SK-N-SH treated with all-trans-retinoic acid at 6 μM for 48 hours (cell line): ENCODE measurements around the gene A1BG.

ENCODE experiments used
- ATAC-seq: fragments of 200-7000 bp; cut with Tn5 transposase; 3 replicates; pipeline ENCODE4 v1.9.1; 2020; ENCODE audit warnings: mild to moderate bottlenecking, moderate library complexity
- ARNTL ChIP-seq: fragments of 450-650 bp; formaldehyde crosslinking; IDR thresholded peaks from 2 replicates; pipeline ENCODE4 v1.5.0; 2020; ENCODE audit warnings: low read depth, mild to moderate bottlenecking, moderate library complexity, borderline replicate concordance
- BACH2 ChIP-seq: fragments of 250-450 bp; sonication (Bioruptor Pico); IDR thresholded peaks from 2 replicates; pipeline ENCODE4 v1.9.0; 2021; ENCODE audit warnings: mild to moderate bottlenecking, borderline replicate concordance
- CSDC2 ChIP-seq: fragments of 250-450 bp; sonication (Bioruptor Pico); IDR thresholded peaks from 2 replicates; pipeline ENCODE4 v1.5.0; 2020; ENCODE audit warnings: mild to moderate bottlenecking, moderate library complexity
- ESRRG ChIP-seq: fragments of 250-450 bp; sonication (Bioruptor Pico); IDR thresholded peaks from 2 replicates; pipeline ENCODE4 v1.6.1; 2021; ENCODE audit warnings: mild to moderate bottlenecking
- GLIS3 ChIP-seq: fragments of 250-450 bp; sonication (Bioruptor Pico); IDR thresholded peaks from 2 replicates; pipeline ENCODE4 v1.5.0; 2020; ENCODE audit warnings: mild to moderate bottlenecking, moderate library complexity
- ISL1 ChIP-seq: fragments of 250-450 bp; sonication (Bioruptor Pico); IDR thresholded peaks from 2 replicates; pipeline ENCODE4 v2.1.2; 2022; ENCODE audit warnings: mild to moderate bottlenecking, moderate library complexity
- OSR1 ChIP-seq: fragments of 250-450 bp; sonication (Bioruptor Pico); IDR thresholded peaks from 2 replicates; pipeline ENCODE4 v1.8.0; 2022; ENCODE audit warnings: moderate library complexity, mild to moderate bottlenecking, inconsistent platforms
- SNAI2 ChIP-seq: fragments of 250-450 bp; sonication (Bioruptor Pico); IDR thresholded peaks from 2 replicates; pipeline ENCODE4 v1.5.0; 2020; ENCODE audit warnings: mild to moderate bottlenecking, moderate library complexity
- TCF4 ChIP-seq: fragments of 250-450 bp; sonication (Bioruptor Pico); IDR thresholded peaks from 2 replicates; pipeline ENCODE4 v1.8.0; 2021; ENCODE audit warnings: mild to moderate bottlenecking, moderate library complexity, borderline replicate concordance
- TOX ChIP-seq: fragments of 250-450 bp; sonication (Bioruptor Pico); IDR thresholded peaks from 2 replicates; pipeline ENCODE4 v1.8.0; 2021; ENCODE audit warnings: mild to moderate bottlenecking, moderate library complexity, borderline replicate concordance
- ZC3H10 ChIP-seq: fragments of 250-450 bp; sonication (Bioruptor Pico); IDR thresholded peaks from 2 replicates; pipeline ENCODE4 v1.5.1; 2021; ENCODE audit warnings: mild to moderate bottlenecking, moderate library complexity
- ZFP3 ChIP-seq: fragments of 250-450 bp; sonication (Bioruptor Pico); IDR thresholded peaks from 2 replicates; pipeline ENCODE4 v1.5.0; 2020; ENCODE audit warnings: mild to moderate bottlenecking, moderate library complexity
- ZNF565 ChIP-seq: fragments of 450-650 bp; formaldehyde crosslinking; conservative IDR thresholded peaks from 2 replicates; pipeline ENCODE4 v1.5.0; 2020; ENCODE audit warnings: low read depth, mild to moderate bottlenecking, moderate library complexity
- ZNF70 ChIP-seq: fragments of 450-650 bp; formaldehyde crosslinking; IDR thresholded peaks from 2 replicates; pipeline ENCODE4 v1.5.0; 2020; ENCODE audit warnings: mild to moderate bottlenecking, moderate library complexity
- ZNF8 ChIP-seq: fragments of 450-650 bp; formaldehyde crosslinking; IDR thresholded peaks from 2 replicates; pipeline ENCODE4 v1.5.0; 2020; ENCODE audit warnings: mild to moderate bottlenecking, moderate library complexity
- TF ChIP-seq, protein P1 (sequence below): fragments of 250-450 bp; sonication (Bioruptor Pico); IDR thresholded peaks from 2 replicates; pipeline ENCODE4 v1.5.1; 2021; ENCODE audit warnings: mild to moderate bottlenecking, moderate library complexity
- TF ChIP-seq, protein P2 (sequence below): fragments of 250-450 bp; sonication (Bioruptor Pico); IDR thresholded peaks from 2 replicates; pipeline ENCODE4 v1.8.0; 2021; ENCODE audit warnings: low read depth, mild to moderate bottlenecking, moderate library complexity, borderline replicate concordance
- TF ChIP-seq, protein P3 (sequence below): fragments of 250-450 bp; sonication (Bioruptor Pico); IDR thresholded peaks from 2 replicates; pipeline ENCODE4 v1.5.1; 2020; ENCODE audit warnings: low read depth, mild to moderate bottlenecking, moderate library complexity
- TF ChIP-seq, protein P4 (sequence below): fragments of 250-450 bp; sonication (Bioruptor Pico); IDR thresholded peaks from 2 replicates; pipeline ENCODE4 v1.8.0; 2020; ENCODE audit warnings: mild to moderate bottlenecking, moderate library complexity, borderline replicate concordance
- TF ChIP-seq, protein P5 (sequence below): fragments of 250-450 bp; sonication (Bioruptor Pico); IDR thresholded peaks from 2 replicates; pipeline ENCODE4 v1.5.0; 2020; ENCODE audit warnings: mild to moderate bottlenecking, moderate library complexity

A1BG gene

DNA sequence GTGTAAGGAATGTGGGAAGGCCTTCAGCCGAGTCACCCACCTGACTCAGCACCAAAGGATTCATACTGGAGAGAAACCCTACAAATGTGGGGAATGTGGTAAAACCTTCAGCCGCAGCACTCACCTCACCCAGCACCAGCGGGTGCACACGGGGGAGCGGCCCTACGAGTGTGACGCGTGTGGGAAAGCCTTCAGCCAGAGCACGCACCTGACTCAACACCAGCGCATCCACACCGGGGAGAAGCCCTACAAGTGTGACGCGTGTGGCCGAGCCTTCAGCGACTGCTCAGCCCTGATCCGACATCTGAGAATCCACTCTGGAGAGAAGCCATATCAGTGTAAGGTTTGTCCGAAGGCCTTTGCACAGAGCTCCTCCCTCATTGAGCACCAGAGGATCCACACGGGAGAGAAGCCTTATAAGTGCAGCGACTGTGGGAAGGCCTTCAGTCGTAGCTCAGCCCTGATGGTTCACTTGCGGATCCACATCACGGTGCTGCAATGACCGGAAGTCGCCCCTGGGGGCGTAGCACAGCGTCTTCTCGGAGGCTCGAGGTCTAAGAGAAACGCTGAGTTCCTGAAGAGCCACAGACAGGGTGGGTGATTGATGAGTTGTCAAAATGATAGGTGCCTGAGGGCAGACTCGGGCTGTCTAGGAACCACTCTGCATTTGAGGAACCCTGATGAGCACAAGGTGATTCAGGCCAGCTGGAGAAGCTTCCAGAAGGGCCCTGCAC lies 14.3 kb downstream of the A1BG start (continued):
- TF ChIP-seq, protein P1, sequence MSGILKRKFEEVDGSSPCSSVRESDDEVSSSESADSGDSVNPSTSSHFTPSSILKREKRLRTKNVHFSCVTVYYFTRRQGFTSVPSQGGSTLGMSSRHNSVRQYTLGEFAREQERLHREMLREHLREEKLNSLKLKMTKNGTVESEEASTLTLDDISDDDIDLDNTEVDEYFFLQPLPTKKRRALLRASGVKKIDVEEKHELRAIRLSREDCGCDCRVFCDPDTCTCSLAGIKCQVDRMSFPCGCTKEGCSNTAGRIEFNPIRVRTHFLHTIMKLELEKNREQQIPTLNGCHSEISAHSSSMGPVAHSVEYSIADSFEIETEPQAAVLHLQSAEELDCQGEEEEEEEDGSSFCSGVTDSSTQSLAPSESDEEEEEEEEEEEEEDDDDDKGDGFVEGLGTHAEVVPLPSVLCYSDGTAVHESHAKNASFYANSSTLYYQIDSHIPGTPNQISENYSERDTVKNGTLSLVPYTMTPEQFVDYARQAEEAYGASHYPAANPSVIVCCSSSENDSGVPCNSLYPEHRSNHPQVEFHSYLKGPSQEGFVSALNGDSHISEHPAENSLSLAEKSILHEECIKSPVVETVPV, result no peak
- TF ChIP-seq SNAI2 (CRISPR knock-in tag), result no peak

DNA sequence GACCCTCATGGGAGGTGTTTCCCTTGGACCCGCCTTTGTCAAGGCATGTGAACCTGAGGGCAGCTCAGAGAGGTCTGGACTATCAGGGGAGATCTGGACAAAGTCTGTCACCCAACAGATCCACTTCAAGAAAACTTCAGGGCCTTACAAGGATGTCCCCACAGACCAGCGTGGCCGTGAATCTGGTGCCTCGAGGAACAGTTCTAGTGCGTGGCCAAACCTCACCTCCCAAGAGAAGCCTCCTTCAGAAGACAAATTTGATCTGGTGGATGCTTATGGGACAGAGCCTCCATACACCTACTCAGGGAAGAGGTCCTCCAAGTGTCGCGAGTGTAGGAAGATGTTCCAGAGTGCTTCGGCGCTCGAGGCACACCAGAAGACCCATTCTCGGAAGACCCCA lies 15.0 kb downstream of the A1BG start:
- ATAC-seq, result no peak
- TF ChIP-seq OSR1 (CRISPR knock-in tag) (no peak), SNAI2 (CRISPR knock-in tag) (no peak), ESRRG (no peak), BACH2 (CRISPR knock-in tag) (no peak), CSDC2 (no peak), ZNF70 (CRISPR knock-in tag) (no peak), ZNF565 (no peak), ZC3H10 (CRISPR knock-in tag) (no peak), ARNTL (CRISPR knock-in tag) (no peak), ZNF8 (CRISPR knock-in tag) (no peak), ZFP3 (CRISPR knock-in tag) (no peak), GLIS3 (no peak)
- TF ChIP-seq, protein P2, sequence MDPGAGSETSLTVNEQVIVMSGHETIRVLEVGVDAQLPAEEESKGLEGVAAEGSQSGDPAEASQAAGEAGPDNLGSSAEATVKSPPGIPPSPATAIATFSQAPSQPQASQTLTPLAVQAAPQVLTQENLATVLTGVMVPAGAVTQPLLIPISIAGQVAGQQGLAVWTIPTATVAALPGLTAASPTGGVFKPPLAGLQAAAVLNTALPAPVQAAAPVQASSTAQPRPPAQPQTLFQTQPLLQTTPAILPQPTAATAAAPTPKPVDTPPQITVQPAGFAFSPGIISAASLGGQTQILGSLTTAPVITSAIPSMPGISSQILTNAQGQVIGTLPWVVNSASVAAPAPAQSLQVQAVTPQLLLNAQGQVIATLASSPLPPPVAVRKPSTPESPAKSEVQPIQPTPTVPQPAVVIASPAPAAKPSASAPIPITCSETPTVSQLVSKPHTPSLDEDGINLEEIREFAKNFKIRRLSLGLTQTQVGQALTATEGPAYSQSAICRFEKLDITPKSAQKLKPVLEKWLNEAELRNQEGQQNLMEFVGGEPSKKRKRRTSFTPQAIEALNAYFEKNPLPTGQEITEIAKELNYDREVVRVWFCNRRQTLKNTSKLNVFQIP (CRISPR knock-in tag), result no peak
- TF ChIP-seq, protein P3, sequence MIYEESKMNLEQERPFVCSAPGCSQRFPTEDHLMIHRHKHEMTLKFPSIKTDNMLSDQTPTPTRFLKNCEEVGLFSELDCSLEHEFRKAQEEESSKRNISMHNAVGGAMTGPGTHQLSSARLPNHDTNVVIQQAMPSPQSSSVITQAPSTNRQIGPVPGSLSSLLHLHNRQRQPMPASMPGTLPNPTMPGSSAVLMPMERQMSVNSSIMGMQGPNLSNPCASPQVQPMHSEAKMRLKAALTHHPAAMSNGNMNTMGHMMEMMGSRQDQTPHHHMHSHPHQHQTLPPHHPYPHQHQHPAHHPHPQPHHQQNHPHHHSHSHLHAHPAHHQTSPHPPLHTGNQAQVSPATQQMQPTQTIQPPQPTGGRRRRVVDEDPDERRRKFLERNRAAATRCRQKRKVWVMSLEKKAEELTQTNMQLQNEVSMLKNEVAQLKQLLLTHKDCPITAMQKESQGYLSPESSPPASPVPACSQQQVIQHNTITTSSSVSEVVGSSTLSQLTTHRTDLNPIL (CRISPR knock-in tag), result no peak
- TF ChIP-seq, protein P4, sequence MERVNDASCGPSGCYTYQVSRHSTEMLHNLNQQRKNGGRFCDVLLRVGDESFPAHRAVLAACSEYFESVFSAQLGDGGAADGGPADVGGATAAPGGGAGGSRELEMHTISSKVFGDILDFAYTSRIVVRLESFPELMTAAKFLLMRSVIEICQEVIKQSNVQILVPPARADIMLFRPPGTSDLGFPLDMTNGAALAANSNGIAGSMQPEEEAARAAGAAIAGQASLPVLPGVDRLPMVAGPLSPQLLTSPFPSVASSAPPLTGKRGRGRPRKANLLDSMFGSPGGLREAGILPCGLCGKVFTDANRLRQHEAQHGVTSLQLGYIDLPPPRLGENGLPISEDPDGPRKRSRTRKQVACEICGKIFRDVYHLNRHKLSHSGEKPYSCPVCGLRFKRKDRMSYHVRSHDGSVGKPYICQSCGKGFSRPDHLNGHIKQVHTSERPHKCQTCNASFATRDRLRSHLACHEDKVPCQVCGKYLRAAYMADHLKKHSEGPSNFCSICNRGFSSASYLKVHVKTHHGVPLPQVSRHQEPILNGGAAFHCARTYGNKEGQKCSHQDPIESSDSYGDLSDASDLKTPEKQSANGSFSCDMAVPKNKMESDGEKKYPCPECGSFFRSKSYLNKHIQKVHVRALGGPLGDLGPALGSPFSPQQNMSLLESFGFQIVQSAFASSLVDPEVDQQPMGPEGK (CRISPR knock-in tag), result no peak

DNA sequence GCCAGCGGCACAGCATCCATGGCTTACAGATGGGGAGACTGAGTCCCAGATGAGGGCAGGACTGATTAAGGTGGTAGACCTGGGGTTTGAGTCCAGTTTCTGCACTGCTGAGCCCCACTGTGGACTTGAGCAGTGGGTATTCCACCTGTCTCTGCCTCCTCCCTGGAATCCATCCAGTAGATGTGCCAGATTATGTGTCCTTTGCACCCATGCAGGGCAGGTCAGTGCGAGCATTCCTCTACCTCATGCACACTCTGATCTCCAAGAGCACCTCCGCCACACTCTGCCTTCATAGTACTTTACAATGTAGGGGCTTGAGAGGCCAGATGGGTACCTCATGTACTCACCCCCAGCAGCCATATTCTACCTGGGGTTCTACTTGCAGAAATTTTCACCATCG lies 16.5 kb downstream of the A1BG start:
- ATAC-seq, result no peak
- TF ChIP-seq CSDC2 (no peak), ZC3H10 (CRISPR knock-in tag) (no peak), ZNF8 (CRISPR knock-in tag) (no peak), SNAI2 (CRISPR knock-in tag) (no peak), BACH2 (CRISPR knock-in tag) (no peak), TOX (no peak), ZNF565 (no peak), GLIS3 (no peak), ISL1 (no peak), ZNF70 (CRISPR knock-in tag) (no peak), ZFP3 (CRISPR knock-in tag) (no peak), TCF4 (CRISPR knock-in tag) (no peak), ARNTL (CRISPR knock-in tag) (no peak)
- TF ChIP-seq, protein P5, sequence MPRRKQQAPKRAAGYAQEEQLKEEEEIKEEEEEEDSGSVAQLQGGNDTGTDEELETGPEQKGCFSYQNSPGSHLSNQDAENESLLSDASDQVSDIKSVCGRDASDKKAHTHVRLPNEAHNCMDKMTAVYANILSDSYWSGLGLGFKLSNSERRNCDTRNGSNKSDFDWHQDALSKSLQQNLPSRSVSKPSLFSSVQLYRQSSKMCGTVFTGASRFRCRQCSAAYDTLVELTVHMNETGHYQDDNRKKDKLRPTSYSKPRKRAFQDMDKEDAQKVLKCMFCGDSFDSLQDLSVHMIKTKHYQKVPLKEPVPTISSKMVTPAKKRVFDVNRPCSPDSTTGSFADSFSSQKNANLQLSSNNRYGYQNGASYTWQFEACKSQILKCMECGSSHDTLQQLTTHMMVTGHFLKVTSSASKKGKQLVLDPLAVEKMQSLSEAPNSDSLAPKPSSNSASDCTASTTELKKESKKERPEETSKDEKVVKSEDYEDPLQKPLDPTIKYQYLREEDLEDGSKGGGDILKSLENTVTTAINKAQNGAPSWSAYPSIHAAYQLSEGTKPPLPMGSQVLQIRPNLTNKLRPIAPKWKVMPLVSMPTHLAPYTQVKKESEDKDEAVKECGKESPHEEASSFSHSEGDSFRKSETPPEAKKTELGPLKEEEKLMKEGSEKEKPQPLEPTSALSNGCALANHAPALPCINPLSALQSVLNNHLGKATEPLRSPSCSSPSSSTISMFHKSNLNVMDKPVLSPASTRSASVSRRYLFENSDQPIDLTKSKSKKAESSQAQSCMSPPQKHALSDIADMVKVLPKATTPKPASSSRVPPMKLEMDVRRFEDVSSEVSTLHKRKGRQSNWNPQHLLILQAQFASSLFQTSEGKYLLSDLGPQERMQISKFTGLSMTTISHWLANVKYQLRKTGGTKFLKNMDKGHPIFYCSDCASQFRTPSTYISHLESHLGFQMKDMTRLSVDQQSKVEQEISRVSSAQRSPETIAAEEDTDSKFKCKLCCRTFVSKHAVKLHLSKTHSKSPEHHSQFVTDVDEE (CRISPR knock-in tag), result no peak
- TF ChIP-seq, protein P2 (CRISPR knock-in tag), result no peak
- TF ChIP-seq, protein P1, result no peak
- TF ChIP-seq, protein P3 (CRISPR knock-in tag), result no peak
